GM21526 (cell line): ENCODE results near the gene SUCNR1.
"Not testable (repeated sequence)": the region's sequence is repeated elsewhere in the genome, so short reads cannot be mapped to it uniquely, and the experiment has no call there.

Source experiments
- ATAC-seq: cut with Tn5 transposase; IDR thresholded peaks from one replicate; pipeline ENCODE4 v1.9.1; 2021; ENCODE audit warnings: moderate library complexity; ENCODE audit not compliant: unreplicated experiment, low FRiP score

The SUCNR1 gene

DNA sequence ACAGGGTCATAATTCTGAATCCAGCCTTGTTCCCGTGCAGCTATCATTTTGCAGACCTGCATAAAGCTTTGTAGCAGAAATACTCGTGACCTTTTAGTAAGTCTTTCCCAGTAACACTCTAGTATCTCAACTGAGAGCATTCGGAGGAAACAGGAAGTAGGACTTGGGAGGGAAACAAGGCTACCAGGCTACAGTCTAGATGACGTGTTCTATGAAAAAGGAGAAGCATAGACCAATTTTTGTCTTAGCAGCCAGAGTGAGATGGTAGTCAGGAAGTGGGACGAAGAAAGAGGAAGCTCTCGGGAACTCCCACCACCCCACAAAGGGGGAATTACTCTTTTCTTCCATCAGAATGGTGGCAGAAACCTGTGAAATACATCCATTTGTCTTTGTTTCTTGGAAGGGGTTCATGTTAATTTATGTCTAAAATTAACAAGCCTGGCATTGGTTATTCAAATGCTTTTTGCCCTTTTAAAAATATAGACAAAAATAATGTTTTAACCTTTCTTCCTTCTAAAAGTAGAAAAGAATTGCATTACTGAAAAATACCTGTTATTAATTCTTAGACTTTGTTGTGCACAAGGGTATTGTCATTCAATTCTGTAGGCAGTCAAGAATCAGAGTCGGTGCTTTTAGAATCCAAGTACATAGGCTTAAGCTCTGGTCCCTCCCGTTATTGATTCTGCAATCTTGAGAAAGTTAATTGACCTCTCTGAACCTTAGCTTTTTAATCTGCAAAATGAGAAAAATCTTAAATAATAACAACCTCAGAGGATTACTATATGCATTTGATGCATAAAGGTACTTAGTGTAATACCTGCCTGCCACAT is 1.6 kb upstream of the SUCNR1 start:
- ATAC-seq: peak; percentile 86

DNA sequence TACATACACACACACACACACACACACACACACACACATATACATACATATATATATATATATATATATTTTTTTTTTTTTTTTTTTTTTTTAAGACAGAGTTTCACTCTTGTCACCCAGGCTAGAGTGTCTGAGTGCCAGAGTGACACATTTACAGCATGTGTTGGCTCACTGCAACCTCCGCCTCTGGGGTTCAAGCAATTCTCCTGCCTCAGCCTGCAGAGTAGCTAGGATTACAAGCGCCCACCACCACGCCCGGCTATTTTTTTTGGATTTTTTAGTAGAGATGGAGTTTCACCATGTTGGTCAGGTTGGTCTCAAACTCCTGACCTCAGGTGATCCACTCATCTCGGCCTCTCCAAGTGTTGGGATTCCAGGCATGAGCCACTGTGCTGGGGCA is 636 bp downstream of the SUCNR1 start:
- ATAC-seq: not testable (repeated sequence)

DNA sequence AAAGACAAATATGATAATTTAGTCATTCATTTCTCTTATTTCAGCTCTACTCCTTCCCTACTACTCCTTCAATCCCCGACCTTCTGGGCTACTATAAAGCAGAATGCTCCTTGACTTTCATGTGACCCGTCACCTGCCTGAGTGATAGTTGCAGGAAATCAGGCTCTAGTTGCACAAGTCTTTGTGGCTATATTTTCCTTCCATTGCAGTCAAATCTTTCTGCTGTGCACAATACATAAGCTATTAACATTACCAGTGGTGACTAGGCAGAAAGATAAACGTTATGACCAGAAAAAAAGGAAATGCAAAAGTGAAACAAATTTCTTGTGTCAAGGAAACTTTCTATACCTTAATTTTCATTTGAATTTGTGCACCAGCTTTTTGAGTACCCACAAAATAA is 2.3 kb downstream of the SUCNR1 start:
- peak; percentile 51 for ATAC-seq

- ATAC-seq: no peak
Observed at GRCh38 chr3:151877269-151877668, 3.8 kb downstream of the SUCNR1 start.

DNA sequence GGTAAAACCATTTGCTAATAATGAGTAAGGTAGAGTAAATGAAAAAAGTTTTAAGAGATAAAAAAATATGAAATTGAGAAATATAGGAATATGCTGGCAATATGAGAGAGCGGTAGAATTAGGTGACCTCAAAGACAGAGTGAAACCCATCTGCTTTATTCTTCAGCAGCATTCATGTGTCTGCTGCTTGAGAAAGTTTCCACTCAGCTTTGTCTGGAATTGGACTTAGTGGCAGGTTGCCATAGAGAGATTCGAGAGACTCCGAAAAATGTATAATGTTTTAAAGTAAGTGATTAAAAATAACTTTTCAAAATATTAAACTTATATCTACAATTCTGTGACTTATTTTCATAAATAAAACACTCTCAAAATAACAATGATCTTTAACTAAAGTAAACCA is 5.0 kb downstream of the SUCNR1 start:
- no peak for ATAC-seq

- ATAC-seq: no peak
Observed at GRCh38 chr3:151879037-151879436, 5.6 kb downstream of the SUCNR1 start.

GRCh38 chr3:151879679-151880415 is 6.4 kb downstream of the SUCNR1 start:
- peak; percentile 55 for ATAC-seq

DNA sequence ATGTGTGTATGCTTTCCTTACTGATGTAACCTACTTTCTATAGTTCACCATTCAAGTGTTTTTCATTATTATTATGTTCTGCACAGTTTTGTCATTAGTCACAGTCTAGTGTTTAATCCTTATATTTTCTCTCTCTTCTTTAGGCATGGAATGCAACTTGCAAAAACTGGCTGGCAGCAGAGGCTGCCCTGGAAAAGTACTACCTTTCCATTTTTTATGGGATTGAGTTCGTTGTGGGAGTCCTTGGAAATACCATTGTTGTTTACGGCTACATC is 6.9 kb downstream of the SUCNR1 start:
- ATAC-seq: no peak

- ATAC-seq: no peak
Observed at GRCh38 chr3:151881137-151881536, 7.7 kb downstream of the SUCNR1 start.

GRCh38 chr3:151885397-151885796 is 12.0 kb downstream of the SUCNR1 start:
- not testable (repeated sequence) for ATAC-seq

DNA sequence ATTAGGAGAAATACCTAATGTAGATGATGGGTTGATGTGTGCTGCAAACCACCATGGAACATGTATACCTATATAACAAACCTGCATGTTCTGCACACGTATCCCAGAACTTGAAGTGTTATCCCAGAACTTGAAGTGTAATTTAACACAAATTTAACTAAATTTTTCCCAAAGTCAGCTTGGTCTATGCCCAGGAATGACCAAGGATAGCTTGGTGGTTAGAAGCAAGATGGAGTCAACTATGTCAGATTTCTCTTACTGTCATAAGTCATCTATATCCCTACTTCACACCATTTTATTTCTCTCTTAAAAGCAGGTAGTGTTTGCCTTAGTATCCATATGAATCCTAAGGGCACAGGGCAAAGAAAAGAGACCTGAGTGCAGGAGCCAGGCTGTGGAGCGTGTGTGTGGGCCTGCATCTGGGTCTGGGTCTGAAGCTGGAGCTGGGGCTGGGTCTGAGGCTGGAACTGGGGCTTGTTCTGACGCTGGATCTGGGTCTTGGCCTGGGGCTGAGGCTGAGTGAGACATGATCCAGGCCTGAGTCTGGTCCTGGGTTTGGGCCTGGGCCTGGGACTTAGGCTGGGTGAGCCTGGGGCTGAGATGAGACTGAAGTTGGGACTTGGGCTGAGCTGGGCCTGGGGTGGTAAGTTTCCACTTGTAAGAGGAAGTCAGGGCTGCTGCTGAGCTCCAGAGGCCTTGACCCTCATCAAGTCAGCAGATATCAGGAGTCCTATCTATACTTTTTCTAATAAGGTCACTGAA is 14.2 kb downstream of the SUCNR1 start:
- ATAC-seq: not testable (repeated sequence)

- no peak for ATAC-seq
Observed at GRCh38 chr3:151890721-151891141, 17.3 kb downstream of the SUCNR1 start.

GRCh38 chr3:151891721-151892120 is 18.3 kb downstream of the SUCNR1 start:
- ATAC-seq: no peak

DNA sequence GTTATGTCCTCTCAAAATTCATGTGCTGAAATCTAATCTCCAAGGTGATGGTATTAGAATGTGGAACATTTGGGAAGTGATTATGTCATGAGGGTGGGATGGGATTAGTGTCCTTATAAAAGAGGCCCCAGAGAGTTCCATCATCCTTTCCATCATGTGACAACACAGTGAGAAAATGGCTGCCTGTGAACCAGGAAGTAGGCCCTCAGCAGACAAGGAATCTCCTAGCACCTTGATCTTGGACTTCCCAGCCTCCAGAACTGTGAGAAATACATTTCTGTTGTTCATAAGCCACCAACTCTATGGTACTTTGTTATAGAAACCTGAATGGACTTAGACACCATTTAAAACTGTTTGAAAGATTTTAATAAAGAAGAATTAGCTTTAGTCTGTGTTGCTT is 20.8 kb downstream of the SUCNR1 start:
- ATAC-seq: no peak

DNA sequence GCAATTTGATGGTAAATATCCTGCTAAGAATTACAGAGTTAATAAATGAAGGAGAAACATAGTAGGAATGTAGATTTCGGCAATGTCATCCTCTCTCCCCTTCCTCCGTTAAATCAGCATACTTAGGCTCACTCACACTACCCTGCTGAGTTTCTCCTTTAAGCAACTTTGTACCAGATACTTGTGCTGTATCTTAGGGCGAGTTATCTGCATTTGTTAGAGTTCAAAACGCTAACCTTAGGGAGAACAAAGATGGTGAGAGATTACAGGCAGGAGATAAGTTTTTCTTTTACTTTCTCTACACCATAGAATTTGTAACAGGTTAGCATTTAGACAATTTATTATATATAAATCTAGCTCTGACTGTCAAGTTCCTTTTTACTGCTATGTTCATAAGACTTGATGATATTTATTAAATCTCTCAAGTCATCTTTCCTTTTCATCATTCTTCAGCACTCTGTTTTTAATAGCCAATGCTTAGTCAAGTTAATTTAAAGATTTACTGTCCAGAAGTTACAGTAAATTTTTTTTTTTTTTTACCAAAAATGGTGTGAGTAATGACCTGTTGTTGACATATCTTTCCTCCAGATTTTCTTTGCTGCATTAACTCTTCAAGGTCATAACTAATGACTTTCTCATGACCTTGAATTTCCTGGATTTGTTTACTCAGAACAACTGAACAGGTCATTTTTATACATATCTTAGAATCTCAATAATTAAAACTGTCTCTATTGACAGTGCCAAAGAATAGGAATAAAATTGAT is 22.2 kb downstream of the SUCNR1 start:
- no peak for ATAC-seq

- ATAC-seq: no peak
Observed at GRCh38 chr3:151896246-151897012, 23.0 kb downstream of the SUCNR1 start.

DNA sequence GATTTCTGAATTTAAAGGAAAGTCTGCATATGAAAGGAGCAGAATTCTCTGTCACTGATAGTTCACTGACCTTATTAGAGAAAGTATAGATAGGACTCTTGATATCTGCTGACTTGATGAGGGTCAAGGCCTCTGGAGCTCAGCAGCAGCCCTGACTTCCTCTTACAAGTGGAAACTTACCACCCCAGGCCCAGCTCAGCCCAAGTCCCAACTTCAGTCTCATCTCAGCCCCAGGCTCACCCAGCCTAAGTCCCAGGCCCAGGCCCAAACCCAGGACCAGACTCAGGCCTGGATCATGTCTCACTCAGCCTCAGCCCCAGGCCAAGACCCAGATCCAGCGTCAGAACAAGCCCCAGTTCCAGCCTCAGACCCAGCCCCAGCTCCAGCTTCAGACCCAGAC is 24.7 kb downstream of the SUCNR1 start:
- not testable (repeated sequence) for ATAC-seq

GRCh38 chr3:151898564-151899261 is 25.3 kb downstream of the SUCNR1 start:
- not testable (repeated sequence) for ATAC-seq

DNA sequence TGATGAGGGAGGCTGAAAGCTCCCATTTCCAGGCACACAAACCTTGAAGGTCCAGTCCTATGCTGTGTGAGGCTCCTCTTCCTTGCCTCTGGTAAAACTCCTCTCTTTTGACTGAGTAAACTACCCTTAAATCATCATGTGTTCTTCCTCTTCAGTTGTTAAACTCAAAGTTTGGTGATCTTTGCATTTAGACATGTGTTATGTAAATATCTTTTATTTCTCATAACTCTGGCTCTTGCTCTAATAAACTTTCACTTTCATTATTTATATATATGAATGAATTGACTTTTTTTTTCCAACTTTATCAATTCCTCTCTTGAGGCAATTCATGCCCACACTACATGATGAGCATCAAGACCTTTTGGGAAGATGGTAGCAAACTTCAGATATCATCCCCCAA is 26.6 kb downstream of the SUCNR1 start:
- no peak for ATAC-seq
